Activated CD8-positive, alpha-beta T cell treated with anti-CD3 and anti-CD28 coated beads for 36 hours (primary cell): ENCODE measurements around the gene GIPC3. TPM values are rescaled to one million over a fixed set of nuclear protein-coding genes. Genes with fewer than 3 reads are reported as not detected.

ENCODE experiments used
- ATAC-seq: fragments of 200-7000 bp; cut with Tn5 transposase; one replicate; pipeline ENCODE4 v1.10.0; 2021; ENCODE audit warnings: mild to moderate bottlenecking, moderate library complexity
- CTCF ChIA-PET: fragments of 350-600 bp; sonication (Branson Sonifier 250); formaldehyde crosslinking; loops from one replicate; lab custom pipeline; 2021; ENCODE audit warnings: antibody characterized with exemption; lab: Charles Lee
- POLR2A ChIA-PET: fragments of 350-600 bp; sonication (Branson Sonifier 250); formaldehyde crosslinking; loops from one replicate; lab custom pipeline; 2021; ENCODE audit warnings: antibody characterized with exemption; lab: Charles Lee
- DNase-seq: peaks from one replicate; pipeline ENCODE4 v3.0.0-alpha.2; 2020
- H3K27ac Mint-ChIP-seq: one replicate; pipeline ENCODE4 v1.8.0; 2021; ENCODE audit warnings: mild to moderate bottlenecking, mixed read lengths
- H3K27me3 Mint-ChIP-seq: one replicate; pipeline ENCODE4 v1.8.0; 2021; ENCODE audit warnings: mixed read lengths
- H3K36me3 Mint-ChIP-seq: one replicate; pipeline ENCODE4 v1.8.0; 2021; ENCODE audit warnings: low read depth, mixed read lengths
- H3K4me1 Mint-ChIP-seq: one replicate; pipeline ENCODE4 v1.8.0; 2021; ENCODE audit warnings: low read depth, mixed read lengths
- H3K4me3 Mint-ChIP-seq: one replicate; pipeline ENCODE4 v1.8.0; 2021; ENCODE audit warnings: mild to moderate bottlenecking, moderate library complexity, mixed read lengths
- H3K9me3 Mint-ChIP-seq: one replicate; pipeline ENCODE4 v1.8.0; 2021; ENCODE audit warnings: mixed read lengths
- CTCF ChIP-seq: fragments of 200-600 bp; IDR thresholded peaks from one replicate; pipeline ENCODE4 v1.8.0; 2022; ENCODE audit warnings: antibody characterized with exemption, mild to moderate bottlenecking
- intact Hi-C: fragments of 100-400 bp; cut with micrococcal nuclease; formaldehyde crosslinking; loops from one replicate; pipeline ENCODE4 v1.10.0; 2022
- total RNA-seq, 2 experiments: library from RNA; stranded (reverse); gene quantifications; one replicate each; pipeline ENCODE4 v1.2.3, GENCODE V29; 2021

GIPC3 gene
- total RNA-seq, 2 experiments from 2014 or later, result 0.09 to 0.14 TPM

GRCh38 chr19:3554254-3555083, 30.8 kb upstream of the GIPC3 start:
- ATAC-seq (no peak), DNase-seq (peak; percentile 48)
- intact Hi-C loops, result no loop called here

GRCh38 chr19:3555653-3556422, 29.4 kb upstream of the GIPC3 start:
- Mint-ChIP-seq H3K4me3 (peak overlapping the region; percentile 92), H3K27me3 (no peaks in the 10 kb centered on the region), H3K36me3 (peaks cover 13% of the 10 kb centered on the region), H3K4me1 (peaks cover 34% of the 10 kb centered on the region), H3K9me3 (no peaks in the 10 kb centered on the region), H3K27ac (peak overlapping the region; percentile 79)
- no peak for DNase-seq
- ChIA-PET CTCF (interaction anchor here (0.8 to 5.6 kb wide), 5 partner anchors 10 to 1903 kb away, joined by 3 to 56 read pairs (median 5); partner anchors contain the start of genes GIPC3 and TCF3), POLR2A (interaction anchor here (0.6 to 2.2 kb wide), 9 partner anchors 11 to 422 kb away, joined by 3 to 8 read pairs (median 3); partner anchors contain the start of gene TEKTIP1)
- ATAC-seq, result no peak
- TF ChIP-seq CTCF, result no peak
- intact Hi-C loops, result no loop called here

More at GRCh38 chr19:3554254-3555083, 30.8 kb upstream of the GIPC3 start:
- no peak for TF ChIP-seq CTCF
- Mint-ChIP-seq H3K4me1 (peaks cover 36% of the 10 kb centered on the region), H3K4me3 (peak overlapping the region; percentile 92), H3K9me3 (no peaks in the 10 kb centered on the region), H3K36me3 (peaks cover 15% of the 10 kb centered on the region), H3K27me3 (no peaks in the 10 kb centered on the region), H3K27ac (peak overlapping the region; percentile 93)
- CTCF ChIA-PET, result interaction anchor here (0.6 to 5.6 kb wide), 3 partner anchors 8 to 68 kb away, joined by 3 to 56 read pairs (median 3); no protein-coding TSS in a partner anchor
- POLR2A ChIA-PET, result interaction anchor here (0.8 to 1.8 kb wide), 5 partner anchors 12 to 73 kb away, joined by 3 to 6 read pairs (median 3); partner anchors contain the start of genes GIPC3 and TEKTIP1

- POLR2A ChIA-PET, result interaction anchor here (0.6 to 2.2 kb wide), 12 partner anchors 8 to 421 kb away, joined by 3 to 8 read pairs (median 3); no protein-coding TSS in a partner anchor
- no peak for DNase-seq
These were observed 28.8 kb upstream of the GIPC3 start for GRCh38 chr19:3556423-3556977.

GRCh38 chr19:3556978-3557460, 28.3 kb upstream of the GIPC3 start:
- H3K27ac Mint-ChIP-seq, result peak overlapping the region; percentile 79
- peak; percentile 35 for TF ChIP-seq CTCF
- peak; percentile 80 for DNase-seq
- H3K4me3 Mint-ChIP-seq, result peak overlapping the region; percentile 92
- intact Hi-C loops, result no loop called here
- peaks cover 12% of the 10 kb centered on the region for H3K36me3 Mint-ChIP-seq
- H3K4me1 Mint-ChIP-seq, result peaks cover 28% of the 10 kb centered on the region
- peak; percentile 50 for ATAC-seq
- no peaks in the 10 kb centered on the region for H3K9me3 Mint-ChIP-seq
- ChIA-PET POLR2A (interaction anchor here (0.7 to 2.2 kb wide), 11 partner anchors 9 to 140 kb away, joined by 3 to 8 read pairs (median 3); no protein-coding TSS in a partner anchor), CTCF (interaction anchor here (0.8 to 5.6 kb wide), 5 partner anchors 11 to 1905 kb away, joined by 3 to 56 read pairs (median 5); partner anchors contain the start of genes GIPC3 and TCF3)
- no peaks in the 10 kb centered on the region for H3K27me3 Mint-ChIP-seq

More at GRCh38 chr19:3556423-3556977, 28.8 kb upstream of the GIPC3 start:
- no peaks in the 10 kb centered on the region for H3K27me3 Mint-ChIP-seq
- peaks cover 12% of the 10 kb centered on the region for H3K36me3 Mint-ChIP-seq
- intact Hi-C loops, result no loop called here
- peaks cover 33% of the 10 kb centered on the region for H3K4me1 Mint-ChIP-seq
- H3K27ac Mint-ChIP-seq, result peak overlapping the region; percentile 79
- peak; percentile 2 for ATAC-seq
- no peak for TF ChIP-seq CTCF
- H3K4me3 Mint-ChIP-seq, result peak overlapping the region; percentile 92
- CTCF ChIA-PET, result interaction anchor here (0.8 to 5.6 kb wide), 5 partner anchors 11 to 1904 kb away, joined by 3 to 56 read pairs (median 5); partner anchors contain the start of genes GIPC3 and TCF3
- no peaks in the 10 kb centered on the region for H3K9me3 Mint-ChIP-seq
